Keratinocyte (primary cell): ENCODE measurements around the gene ACKR3.

Experiments used
- CTCF ChIP-seq, 3 experiments: IDR thresholded peaks in 1 of 3; conservative IDR thresholded peaks in 1 of 3; optimal IDR thresholded peaks in 1 of 3; 2 replicates in 2 of 3; 3 replicates in 1 of 3; pipeline versions ENCODE3 to v1.5.1; 2011; ENCODE audit warnings: low read length in 3 of 3, mild to moderate bottlenecking in 3 of 3, moderate library complexity in 2 of 3, control low read depth in 1 of 3, inconsistent platforms in 1 of 3; ENCODE audit not compliant: insufficient read depth in 2 of 3; ENCODE audit errors: extremely low read depth in 1 of 3
- EZH2 ChIP-seq: IDR thresholded peaks from one replicate; pipeline ENCODE4 v1.6.1; 2012; ENCODE audit warnings: inconsistent platforms, mild to moderate bottlenecking, low read length, moderate library complexity

- TF ChIP-seq CTCF (optimal IDR thresholded peaks at IDR 0.05 in 1 of 3, IDR thresholded peaks at IDR 0.05 in 1 of 3, conservative IDR thresholded peaks at IDR 0.05 in 1 of 3; ENCODE audit: extremely low read depth in 1 of 3, insufficient read depth in 2 of 3, low read length in 3 of 3) (no peak), EZH2 (no peak)
These were observed 46.4 kb upstream of the ACKR3 start for GRCh38 chr2:236523249-236523648.
